Mucosa of descending colon (tissue), 3 donors: ENCODE data around the gene ZNF526. TPM values are rescaled to one million over a fixed set of nuclear protein-coding genes. Genes with fewer than 3 reads are reported as not detected.

Experiments used
- ATAC-seq: fragments of 200-7000 bp; cut with Tn5 transposase; one replicate; pipeline ENCODE4 v1.9.1; 2020; ENCODE audit warnings: mild to moderate bottlenecking, moderate library complexity
- DNase-seq, 3 donors: peaks; one replicate each; pipeline ENCODE4 v3.0.0-alpha.2; 2020
- H3K36me3 ChIP-seq: fragments of 200-600 bp; one replicate; pipeline ENCODE4 v1.8.0; 2021; ENCODE audit warnings: low read depth, mild to moderate bottlenecking
- H3K4me1 ChIP-seq: fragments of 200-600 bp; one replicate; pipeline ENCODE4 v1.8.0; 2021; ENCODE audit warnings: low read depth, mild to moderate bottlenecking
- H3K4me3 ChIP-seq: fragments of 200-600 bp; one replicate; pipeline ENCODE4 v1.8.0; 2021; ENCODE audit warnings: mild to moderate bottlenecking
- H3K9me3 ChIP-seq: fragments of 200-600 bp; one replicate; pipeline ENCODE4 v1.8.0; 2021; ENCODE audit warnings: mild to moderate bottlenecking
- intact Hi-C, 2 donors: fragments of 100-400 bp; cut with DNase I in 1 of 2; cut with micrococcal nuclease in 1 of 2; formaldehyde crosslinking; loops; one replicate each; pipeline versions ENCODE4 v1.11.0 to v1.11.1; 2022; cut with DNase I, micrococcal nuclease
- total RNA-seq, 3 donors: library from RNA; stranded (reverse); fragmentation: NEBNext Ultra II Directional in 2 of 3; extraction: Animal tissue kit (Norgen Biotek cat#: 25700) in 2 of 3; gene quantifications; one replicate each; pipeline versions ENCODE4 v1.2.1 to v1.2.4, GENCODE V29; 2021 to 2023
- TF ChIP-seq, protein P1 (sequence below): fragments of 200-600 bp; IDR thresholded peaks from one replicate; pipeline ENCODE4 v1.8.0; 2022; ENCODE audit warnings: antibody characterized with exemption, mild to moderate bottlenecking
- donor health status: DM: no; HTN: no; CAD: no; lungs with moderate emphysema.
- donor health status: DM: no; HTN: no; CAD: no.
- donor health status: DM: no; HTN: yes; CAD: no.

Gene ZNF526
- total RNA-seq, 3 donors from 2014 or later = 9.9 to 13.4 (median 10.4) TPM

DNA sequence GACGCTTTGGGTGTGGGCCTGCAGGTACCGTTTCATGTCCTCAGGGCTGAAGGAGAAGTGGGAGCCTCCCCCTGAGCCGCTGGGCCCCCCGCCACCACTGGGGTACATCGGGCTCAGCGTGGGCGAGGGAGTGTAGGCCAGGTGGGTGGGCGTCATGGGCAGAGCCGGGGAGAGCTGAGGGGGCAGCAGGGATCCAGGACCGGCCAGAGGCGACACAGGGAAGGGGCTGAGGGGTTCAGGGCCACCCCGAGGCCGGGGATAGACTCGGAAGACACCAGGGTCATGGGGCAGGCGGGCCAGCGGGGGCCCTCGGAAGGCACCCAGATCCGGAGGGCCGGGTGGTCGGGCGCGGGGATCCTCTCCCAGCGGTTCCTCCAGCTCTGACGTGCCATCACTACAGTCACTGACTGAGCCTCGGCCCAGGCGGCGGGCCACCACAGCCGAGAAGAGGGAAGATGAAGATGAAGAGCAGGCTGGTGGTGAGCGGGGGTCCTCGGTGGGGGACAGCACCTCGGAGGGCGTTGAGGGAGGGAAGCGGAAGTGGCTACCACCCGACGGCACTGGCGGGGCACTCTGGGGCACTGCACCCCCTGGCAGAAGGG is 29.1 kb downstream of the ZNF526 start:
- Histone ChIP-seq H3K9me3 (no peaks in the 10 kb centered on the region), H3K4me1 (peaks cover 9% of the 10 kb centered on the region), H3K36me3 (no peaks in the 10 kb centered on the region), H3K4me3 (no peak overlapping the region)
- DNase-seq (no peak), ATAC-seq (no peak)
- TF ChIP-seq, protein P1, sequence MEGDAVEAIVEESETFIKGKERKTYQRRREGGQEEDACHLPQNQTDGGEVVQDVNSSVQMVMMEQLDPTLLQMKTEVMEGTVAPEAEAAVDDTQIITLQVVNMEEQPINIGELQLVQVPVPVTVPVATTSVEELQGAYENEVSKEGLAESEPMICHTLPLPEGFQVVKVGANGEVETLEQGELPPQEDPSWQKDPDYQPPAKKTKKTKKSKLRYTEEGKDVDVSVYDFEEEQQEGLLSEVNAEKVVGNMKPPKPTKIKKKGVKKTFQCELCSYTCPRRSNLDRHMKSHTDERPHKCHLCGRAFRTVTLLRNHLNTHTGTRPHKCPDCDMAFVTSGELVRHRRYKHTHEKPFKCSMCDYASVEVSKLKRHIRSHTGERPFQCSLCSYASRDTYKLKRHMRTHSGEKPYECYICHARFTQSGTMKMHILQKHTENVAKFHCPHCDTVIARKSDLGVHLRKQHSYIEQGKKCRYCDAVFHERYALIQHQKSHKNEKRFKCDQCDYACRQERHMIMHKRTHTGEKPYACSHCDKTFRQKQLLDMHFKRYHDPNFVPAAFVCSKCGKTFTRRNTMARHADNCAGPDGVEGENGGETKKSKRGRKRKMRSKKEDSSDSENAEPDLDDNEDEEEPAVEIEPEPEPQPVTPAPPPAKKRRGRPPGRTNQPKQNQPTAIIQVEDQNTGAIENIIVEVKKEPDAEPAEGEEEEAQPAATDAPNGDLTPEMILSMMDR = no peak
- intact Hi-C loops = loop anchor here in 1 of 2 donors (5.0 kb wide), 1 partner anchor 33 kb away; no protein-coding TSS in a partner anchor

- Histone ChIP-seq H3K36me3 (no peaks in the 10 kb centered on the region), H3K4me3 (no peak overlapping the region), H3K9me3 (no peaks in the 10 kb centered on the region), H3K4me1 (peaks cover 9% of the 10 kb centered on the region)
- ATAC-seq = no peak
- intact Hi-C loops = loop anchor here in 1 of 2 donors (5.0 kb wide), 1 partner anchor 33 kb away; no protein-coding TSS in a partner anchor
- TF ChIP-seq, protein P1 = no peak
- DNase-seq = no peak
Measured at GRCh38 chr19:42249769-42250168, 29.7 kb downstream of the ZNF526 start.

- no peaks in the 10 kb centered on the region for H3K36me3 ChIP-seq
- H3K4me3 ChIP-seq = no peak overlapping the region
- peaks cover 8% of the 10 kb centered on the region for H3K4me1 ChIP-seq
- TF ChIP-seq, protein P1 = no peak
- no peaks in the 10 kb centered on the region for H3K9me3 ChIP-seq
- intact Hi-C loops = no loop called here
- DNase-seq (no peak), ATAC-seq (no peak)
Measured at GRCh38 chr19:42250183-42250665, 30.1 kb downstream of the ZNF526 start.

DNA sequence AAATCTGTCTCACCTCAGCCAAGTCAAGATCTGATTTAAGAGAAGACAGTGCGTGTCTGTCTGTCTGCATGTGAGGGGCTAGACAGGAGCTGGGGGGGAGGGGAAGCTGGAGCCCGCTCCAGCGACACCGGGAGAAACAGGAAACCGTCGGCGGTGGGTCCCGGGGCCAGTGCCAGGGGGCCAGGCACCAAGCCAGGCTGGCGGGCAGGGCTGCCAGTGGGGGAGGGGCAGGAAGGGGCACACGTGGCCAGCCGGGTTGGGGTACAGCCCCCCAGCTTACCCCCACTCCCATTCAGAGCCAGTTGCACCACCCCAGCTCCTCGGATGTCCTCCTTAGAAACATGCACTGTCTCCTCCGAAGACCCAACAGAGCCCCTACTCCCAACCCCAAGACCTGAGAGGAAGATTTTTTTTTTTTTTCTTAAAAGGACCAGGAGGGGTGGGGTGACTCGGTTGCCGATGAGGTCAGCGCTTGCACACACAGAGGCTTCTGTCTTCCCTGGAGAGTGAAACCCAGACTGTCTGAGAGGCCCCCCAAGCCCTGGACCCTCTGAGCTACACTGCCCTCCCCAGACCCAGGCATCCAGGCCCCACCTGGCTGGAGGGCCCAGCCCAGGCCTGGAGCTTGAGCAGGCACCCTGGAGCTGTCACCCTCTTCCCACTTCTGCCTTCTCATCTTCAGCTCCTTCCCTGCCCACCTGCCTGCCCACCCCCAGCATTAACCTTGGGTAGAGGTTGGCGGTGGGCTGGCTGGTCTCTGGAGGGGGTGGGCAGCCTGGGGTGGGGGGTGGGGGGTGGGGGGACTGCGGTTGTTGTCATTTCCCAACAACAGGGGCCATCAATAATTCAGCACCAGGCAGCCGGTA is 30.8 kb downstream of the ZNF526 start:
- no peaks in the 10 kb centered on the region for H3K9me3 ChIP-seq
- ATAC-seq = no peak
- no peaks in the 10 kb centered on the region for H3K36me3 ChIP-seq
- peak in 1 of 3 donors; percentile 42 for DNase-seq
- intact Hi-C loops = no loop called here
- H3K4me3 ChIP-seq = no peak overlapping the region
- TF ChIP-seq, protein P1 = no peak
- H3K4me1 ChIP-seq = peaks cover 13% of the 10 kb centered on the region

GRCh38 chr19:42251572-42252358 is 31.7 kb downstream of the ZNF526 start:
- no peak for DNase-seq
- no peaks in the 10 kb centered on the region for H3K36me3 ChIP-seq
- TF ChIP-seq, protein P1 = no peak
- intact Hi-C loops = no loop called here
- peaks cover 13% of the 10 kb centered on the region for H3K4me1 ChIP-seq
- H3K4me3 ChIP-seq = no peak overlapping the region
- no peak for ATAC-seq
- no peaks in the 10 kb centered on the region for H3K9me3 ChIP-seq
